Esophagus squamous epithelium (tissue), 5 donors: Measurements from ENCODE around the gene NF2. TPM values are rescaled to one million over a fixed set of nuclear protein-coding genes. Genes with fewer than 3 reads are reported as not detected.

Source experiments
- DNase-seq: peaks from one replicate; lab custom pipeline; 2025; lab: John Stamatoyannopoulos, UW
- H3K27ac ChIP-seq, 4 donors: fragments of 200-600 bp; sonication (generic); one replicate each; pipeline ENCODE4 v1.5.1; 2016 to 2019; ENCODE audit warnings: mild to moderate bottlenecking in 1 of 4
- H3K27me3 ChIP-seq, 4 donors: fragments of 200-600 bp; sonication (generic); 1 replicate in 3 of 4; 2 replicates in 1 of 4; pipeline versions ENCODE4 v1.5.1 to v1.6.0; 2017 to 2021; ENCODE audit warnings: antibody characterized with exemption in 1 of 4
- H3K36me3 ChIP-seq, 3 donors: fragments of 200-600 bp; sonication (generic); one replicate each; pipeline ENCODE4 v1.5.1; 2016 to 2019
- H3K4me1 ChIP-seq, 3 donors: fragments of 200-600 bp; sonication (generic); one replicate each; pipeline ENCODE4 v1.5.1; 2017 to 2019
- H3K4me3 ChIP-seq, 4 donors: fragments of 200-600 bp; sonication (generic); 1 replicate in 3 of 4; 2 replicates in 1 of 4; pipeline ENCODE4 v1.5.1; 2016 to 2019; ENCODE audit warnings: mild to moderate bottlenecking in 2 of 4, moderate library complexity in 1 of 4
- H3K9me3 ChIP-seq, 3 donors: fragments of 200-600 bp; sonication (generic); one replicate each; pipeline ENCODE4 v1.5.1; 2016 to 2019
- CTCF ChIP-seq, 6 experiments: fragments of 450-650 bp in 4 of 6; fragments of 200-600 bp in 2 of 6; sonication (generic) in 2 of 6; IDR thresholded peaks; one replicate each; pipeline ENCODE4 v1.5.1; 2016 to 2019; ENCODE audit warnings: antibody characterized with exemption in 6 of 6, mild to moderate bottlenecking in 4 of 6, moderate library complexity in 4 of 6
- POLR2A ChIP-seq, 4 donors: fragments of 450-650 bp; IDR thresholded peaks; one replicate each; pipeline ENCODE4 v1.6.1; 2017; ENCODE audit warnings: antibody characterized with exemption in 4 of 4, mild to moderate bottlenecking in 4 of 4, moderate library complexity in 3 of 4
- WGBS, 2 donors: methylation state at CpG; one replicate each; pipeline ENCODE4 v1.1.5; 2018; 5-methylcytosine and 5-hydroxymethylcytosine counted together
- intact Hi-C: fragments of 100-400 bp; cut with DNase I; formaldehyde crosslinking; loops from one replicate; pipeline ENCODE4 v1.15.0; 2022
- total RNA-seq, 4 donors: library from RNA; depleted of rRNA; stranded (reverse); fragments of >200 nt; gene quantifications; one replicate each; pipeline ENCODE4 v1.1.0, GENCODE V29; 2016
- donor health status: DM: yes; HTN: yes; CAD: no.

Gene NF2
- total RNA-seq, 4 donors from 2014 or later: 25.8 to 45.3 (median 34.1) TPM

- Histone ChIP-seq H3K36me3 (peaks cover 0 to 54% (median 5%) of the 10 kb centered on the region in 3 donors), H3K4me3 (no peak overlapping the region), H3K27me3 (no peaks in the 10 kb centered on the region), H3K9me3 (no peaks in the 10 kb centered on the region), H3K27ac (no peak overlapping the region), H3K4me1 (peaks cover 0 to 15% (median 1%) of the 10 kb centered on the region in 3 donors)
- 95 to 100% methylated on average over 5 to 7 of the region's 17 CpGs for WGBS, 2 donors
- no peak for TF ChIP-seq POLR2A (IDR thresholded peaks at IDR 0.05)
- TF ChIP-seq CTCF (IDR thresholded peaks at IDR 0.05): no peak
- intact Hi-C loops: no loop called here
- DNase-seq: no peak
These were observed 136.0 kb downstream of the NF2 start for GRCh38 chr22:29739346-29739875.

GRCh38 chr22:29740216-29740615 is 136.8 kb downstream of the NF2 start:
- Histone ChIP-seq H3K4me1 (peaks cover 0 to 20% (median 9%) of the 10 kb centered on the region in 3 donors), H3K27me3 (no peaks in the 10 kb centered on the region), H3K9me3 (no peaks in the 10 kb centered on the region), H3K4me3 (no peak overlapping the region), H3K27ac (no peak overlapping the region), H3K36me3 (peaks cover 0 to 54% (median 5%) of the 10 kb centered on the region in 3 donors)
- intact Hi-C loops: no loop called here
- 100% methylated on average over 2 of the region's 5 CpGs; no CpG with 5 or more reads in 1 of the 2 donors for WGBS, 2 donors
- no peak for TF ChIP-seq POLR2A (IDR thresholded peaks at IDR 0.05)
- no peak for TF ChIP-seq CTCF (IDR thresholded peaks at IDR 0.05)
- DNase-seq: no peak

DNA sequence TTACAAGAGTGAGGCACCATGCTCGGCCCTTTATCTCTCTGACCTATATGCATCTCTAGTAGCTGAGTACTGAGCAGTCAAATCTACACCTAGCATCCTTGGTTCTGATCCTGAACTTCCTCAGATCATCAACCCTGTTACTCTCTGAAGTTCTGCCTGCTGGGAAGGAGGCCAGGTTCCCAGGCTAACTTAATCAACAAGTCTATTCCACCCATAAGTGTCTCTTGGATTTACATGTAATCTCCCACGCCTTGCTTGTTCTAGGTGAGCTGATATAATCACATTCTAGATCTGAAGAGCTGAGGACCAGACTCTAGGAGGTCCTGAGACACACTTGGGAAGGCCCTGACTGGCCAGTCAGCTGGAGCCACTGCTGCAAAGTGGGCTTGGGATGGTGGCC is 138.5 kb downstream of the NF2 start:
- H3K27ac ChIP-seq: no peak overlapping the region
- 43 to 100% methylated on average over 1 of the region's 2 CpGs for WGBS, 2 donors
- peaks cover 0 to 31% (median 12%) of the 10 kb centered on the region in 3 donors for H3K4me1 ChIP-seq
- H3K9me3 ChIP-seq: no peaks in the 10 kb centered on the region
- H3K36me3 ChIP-seq: peaks cover 5 to 67% (median 5%) of the 10 kb centered on the region in 3 donors
- no peaks in the 10 kb centered on the region for H3K27me3 ChIP-seq
- no peak for DNase-seq
- intact Hi-C loops: no loop called here
- H3K4me3 ChIP-seq: no peak overlapping the region
- TF ChIP-seq CTCF (IDR thresholded peaks at IDR 0.05) (no peak), POLR2A (IDR thresholded peaks at IDR 0.05) (no peak)

- peaks cover 0 to 35% (median 12%) of the 10 kb centered on the region in 3 donors for H3K4me1 ChIP-seq
- TF ChIP-seq CTCF (IDR thresholded peaks at IDR 0.05): no peak
- no peak for TF ChIP-seq POLR2A (IDR thresholded peaks at IDR 0.05)
- H3K4me3 ChIP-seq: no peak overlapping the region
- no peak overlapping the region for H3K27ac ChIP-seq
- intact Hi-C loops: no loop called here
- H3K27me3 ChIP-seq: no peaks in the 10 kb centered on the region
- no peak for DNase-seq
- no peaks in the 10 kb centered on the region for H3K9me3 ChIP-seq
- 81 to 87% methylated on average over 8 to 13 of the region's 13 CpGs for WGBS, 2 donors
- H3K36me3 ChIP-seq: peaks cover 5 to 71% (median 5%) of the 10 kb centered on the region in 3 donors
These were observed 138.9 kb downstream of the NF2 start for GRCh38 chr22:29742326-29742725.

GRCh38 chr22:29744902-29745301 is 141.5 kb downstream of the NF2 start:
- no peak overlapping the region for H3K4me3 ChIP-seq
- peaks cover 3 to 66% (median 5%) of the 10 kb centered on the region in 3 donors for H3K36me3 ChIP-seq
- intact Hi-C loops: no loop called here
- H3K4me1 ChIP-seq: peaks cover 0 to 52% (median 12%) of the 10 kb centered on the region in 3 donors
- H3K27ac ChIP-seq: peak overlapping the region in 1 of 4 donors; percentile 7
- no peaks in the 10 kb centered on the region for H3K27me3 ChIP-seq
- H3K9me3 ChIP-seq: no peaks in the 10 kb centered on the region
- TF ChIP-seq CTCF (IDR thresholded peaks at IDR 0.05): no peak
- no peak for TF ChIP-seq POLR2A (IDR thresholded peaks at IDR 0.05)
- 20 to 29% methylated on average over 1 to 3 of the region's 8 CpGs for WGBS, 2 donors
- no peak for DNase-seq
